Gastrocnemius medialis (tissue), 4 donors: ENCODE results near the gene MAML1. TPM values are rescaled to one million over a fixed set of nuclear protein-coding genes. Genes with fewer than 3 reads are reported as not detected.
A peak's percentile ranks its signal among the peaks of the same experiment; 100 is the strongest.

ENCODE experiments used
- ATAC-seq, 2 donors: fragments of 150-250 bp; one replicate each; pipeline ENCODE4 v1.9.1; 2016
- DNase-seq, 2 donors: peaks; one replicate each; pipeline ENCODE4 v3.0.0-alpha.2; 2019
- H3K27ac ChIP-seq, 4 donors: fragments of 200-600 bp; sonication (generic); 1 replicate in 1 of 4; 2 replicates in 3 of 4; pipeline ENCODE4 v1.5.1; 2016 to 2018; ENCODE audit warnings: mild to moderate bottlenecking in 2 of 4, moderate library complexity in 1 of 4
- H3K27me3 ChIP-seq, 3 donors: fragments of 200-600 bp; sonication (generic) in 2 of 3; 1 replicate in 1 of 3; 2 replicates in 2 of 3; pipeline versions ENCODE4 v1.5.1 to v1.6.0; 2016 to 2019; ENCODE audit warnings: mild to moderate bottlenecking in 1 of 3, moderate library complexity in 1 of 3
- H3K36me3 ChIP-seq, 2 donors: fragments of 200-600 bp; sonication (generic) in 1 of 2; one replicate each; pipeline ENCODE4 v1.5.1; 2017 to 2018
- H3K4me1 ChIP-seq, 2 donors: fragments of 200-600 bp; sonication (generic) in 1 of 2; one replicate each; pipeline ENCODE4 v1.5.1; 2016 to 2017; ENCODE audit warnings: mild to moderate bottlenecking in 2 of 2
- H3K4me3 ChIP-seq, 4 donors: fragments of 200-600 bp; sonication (generic) in 3 of 4; 1 replicate in 1 of 4; 2 replicates in 3 of 4; pipeline ENCODE4 v1.5.1; 2016 to 2019; ENCODE audit warnings: mild to moderate bottlenecking in 2 of 4
- H3K9me3 ChIP-seq, 3 donors: fragments of 200-600 bp; sonication (generic) in 2 of 3; 1 replicate in 1 of 3; 2 replicates in 2 of 3; pipeline ENCODE4 v1.5.1; 2016 to 2019
- CTCF ChIP-seq, 5 experiments: fragments of 450-650 bp in 3 of 5; fragments of 200-600 bp in 2 of 5; sonication (generic) in 2 of 5; IDR thresholded peaks in 4 of 5; conservative IDR thresholded peaks in 1 of 5; 1 replicate in 4 of 5; 2 replicates in 1 of 5; pipeline ENCODE4 v1.5.1; 2016 to 2019; ENCODE audit warnings: antibody characterized with exemption in 5 of 5, mild to moderate bottlenecking in 3 of 5, moderate library complexity in 3 of 5
- POLR2A ChIP-seq, 2 donors: fragments of 450-650 bp; IDR thresholded peaks; one replicate each; pipeline ENCODE4 v1.6.1; 2017; ENCODE audit warnings: antibody characterized with exemption in 2 of 2, mild to moderate bottlenecking in 2 of 2, moderate library complexity in 2 of 2
- in situ Hi-C, 4 donors: fragments of 200-750 bp; cut with MboI; loops; one replicate each; pipeline versions ENCODE4 v1.15.0 to v1.8.0; 2017; ENCODE audit warnings: low sequenced_read_pairs in 4 of 4
- intact Hi-C: fragments of 100-400 bp; cut with DNase I; formaldehyde crosslinking; loops from one replicate; pipeline ENCODE4 v1.15.1; 2023; ENCODE audit warnings: low total_unique reads
- total RNA-seq, 4 donors: library from RNA; depleted of rRNA; stranded (reverse); fragments of >200 nt; gene quantifications; one replicate each; pipeline versions ENCODE4 v1.1.0 to v1.2.3, GENCODE V29; 2016

Gene MAML1
- total RNA-seq, 4 donors from 2014 or later, result 14.4 to 16.3 (median 15.1) TPM

DNA sequence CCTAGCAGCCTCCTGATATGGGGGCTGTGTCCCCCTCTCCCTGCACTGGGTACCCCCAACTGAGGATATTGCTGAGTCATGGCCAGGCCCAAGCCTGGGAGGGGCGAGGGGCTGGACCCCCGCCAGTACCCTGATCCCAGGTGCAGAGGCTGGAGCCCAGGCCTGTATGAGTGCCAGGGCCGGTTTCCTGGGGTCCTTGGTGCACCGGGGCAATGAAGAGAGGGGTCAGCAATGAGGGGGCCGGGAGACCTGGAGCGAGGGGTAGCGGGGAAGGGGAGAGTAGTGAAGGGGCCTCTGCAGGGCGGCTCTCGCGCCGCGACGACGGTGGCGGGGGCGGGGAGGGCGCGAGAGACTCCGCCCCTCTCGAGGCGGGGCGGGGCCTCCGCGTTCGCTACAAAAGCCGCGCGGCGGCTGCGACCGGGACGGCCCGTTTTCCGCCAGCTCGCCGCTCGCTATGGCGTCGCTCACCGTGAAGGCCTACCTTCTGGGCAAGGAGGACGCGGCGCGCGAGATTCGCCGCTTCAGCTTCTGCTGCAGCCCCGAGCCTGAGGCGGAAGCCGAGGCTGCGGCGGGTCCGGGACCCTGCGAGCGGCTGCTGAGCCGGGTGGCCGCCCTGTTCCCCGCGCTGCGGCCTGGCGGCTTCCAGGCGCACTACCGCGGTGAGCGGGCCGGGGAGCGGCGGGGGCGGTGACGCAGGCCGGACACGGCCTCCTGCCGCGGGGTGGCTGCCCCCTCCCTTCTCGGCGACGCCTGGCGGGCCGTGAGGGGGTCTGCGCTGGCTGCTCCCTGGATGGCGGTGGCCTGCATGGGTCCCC is 88.1 kb downstream of the MAML1 start, which contains the start of gene SQSTM1:
Gene SQSTM1 (plus strand): TSS at position 423 of the 815 bp plus-strand sequence. CDS start 32 bp downstream, at position 455.
- H3K27me3 ChIP-seq, result no peaks in the 10 kb centered on the region
- H3K9me3 ChIP-seq, result no peaks in the 10 kb centered on the region
- H3K4me1 ChIP-seq, result peaks cover 55 to 65% of the 10 kb centered on the region in 2 donors
- intact Hi-C loops, result loop anchor here (1.0 kb wide), 2 partner anchors 38 to 197 kb away; partner anchors contain the start of genes HNRNPH1 and MRNIP
- in situ Hi-C loops, result no loop called here
- H3K27ac ChIP-seq, result peak within 1 kb of the TSS; percentile 95 to 100 (median 99)
- H3K36me3 ChIP-seq, result peaks cover 0 to 37% of the 10 kb centered on the region in 2 donors
- peak within 1 kb of the TSS; percentile 89 to 97 (median 94) for H3K4me3 ChIP-seq
- DNase-seq (peak; percentile 66 to 78), ATAC-seq (peak; percentile 42 to 47)
- TF ChIP-seq CTCF (IDR thresholded peaks at IDR 0.05 in 4 of 5, conservative IDR thresholded peaks at IDR 0.05 in 1 of 5) (peak in 2 of 5 experiments; percentile 31 to 51), POLR2A (IDR thresholded peaks at IDR 0.05) (peak; percentile 99)

DNA sequence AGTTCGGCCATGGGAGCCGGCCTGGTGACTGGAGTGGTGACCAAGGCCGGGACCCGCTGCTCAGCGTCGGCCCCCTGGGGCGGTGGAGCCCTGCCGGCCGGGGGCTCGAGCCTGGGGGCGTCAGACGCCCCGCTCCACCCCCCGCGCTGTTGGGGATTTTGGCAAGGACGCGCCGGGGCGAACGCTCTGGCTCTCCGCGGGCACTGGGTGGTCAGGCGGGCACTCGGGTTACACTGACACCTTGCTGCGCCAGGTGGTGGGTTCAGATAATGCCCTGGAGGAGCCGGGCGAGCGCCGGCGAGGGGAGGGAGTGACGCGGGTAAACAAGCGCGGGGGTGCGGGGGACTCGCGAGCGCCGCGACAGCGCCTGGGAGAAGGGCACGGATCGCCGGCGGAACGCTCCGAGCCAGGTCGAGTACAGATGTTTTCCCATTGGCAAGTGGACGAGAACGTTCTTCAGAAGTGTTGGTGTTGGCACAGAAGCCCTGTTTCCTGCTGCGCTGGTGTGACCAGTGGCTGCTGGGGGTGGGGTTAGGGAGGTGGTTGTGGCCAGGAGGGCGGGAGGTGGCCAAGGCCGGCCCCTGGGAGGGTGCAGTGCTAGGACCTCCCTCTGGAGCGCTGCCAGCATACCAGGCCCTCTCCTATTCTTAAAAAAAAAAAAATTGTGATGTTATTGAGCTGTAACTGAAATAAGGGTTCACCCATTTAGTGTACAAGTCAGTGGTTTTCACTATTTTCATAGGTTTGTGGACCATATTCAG is 88.9 kb downstream of the MAML1 start:
- DNase-seq, result peak; percentile 97 to 98
- peak; percentile 50 to 51 for ATAC-seq
- Histone ChIP-seq H3K27ac (peak overlapping the region; percentile 95 to 100 (median 99)), H3K9me3 (no peaks in the 10 kb centered on the region), H3K4me1 (peaks cover 63 to 65% of the 10 kb centered on the region in 2 donors), H3K27me3 (no peaks in the 10 kb centered on the region), H3K36me3 (peaks cover 0 to 45% of the 10 kb centered on the region in 2 donors), H3K4me3 (peak overlapping the region; percentile 89 to 97 (median 94))
- intact Hi-C loops (loop anchor here (1.0 kb wide), 1 partner anchor 37 kb away; the partner anchor contains the start of gene MRNIP), in situ Hi-C loops (no loop called here)
- TF ChIP-seq CTCF (IDR thresholded peaks at IDR 0.05 in 4 of 5, conservative IDR thresholded peaks at IDR 0.05 in 1 of 5), result peak in 2 of 5 experiments; percentile 8 to 13
- peak; percentile 77 to 90 for TF ChIP-seq POLR2A (IDR thresholded peaks at IDR 0.05)

GRCh38 chr5:179822059-179822432 is 89.4 kb downstream of the MAML1 start:
- Histone ChIP-seq H3K4me1 (peaks cover 65 to 68% of the 10 kb centered on the region in 2 donors), H3K4me3 (peak overlapping the region; percentile 89 to 97 (median 94)), H3K27me3 (no peaks in the 10 kb centered on the region), H3K27ac (peak overlapping the region; percentile 95 to 100 (median 99)), H3K9me3 (no peaks in the 10 kb centered on the region), H3K36me3 (peaks cover 0 to 51% of the 10 kb centered on the region in 2 donors)
- intact Hi-C loops, result no loop called here
- DNase-seq (no peak), ATAC-seq (no peak)
- TF ChIP-seq POLR2A (IDR thresholded peaks at IDR 0.05) (no peak), CTCF (IDR thresholded peaks at IDR 0.05 in 4 of 5, conservative IDR thresholded peaks at IDR 0.05 in 1 of 5) (no peak)
- in situ Hi-C loops, result no loop called here

- ATAC-seq, result no peak
- intact Hi-C loops, result no loop called here
- H3K4me1 ChIP-seq, result peaks cover 65 to 66% of the 10 kb centered on the region in 2 donors
- in situ Hi-C loops, result no loop called here
- DNase-seq, result peak in 1 of 2 donors; percentile 13
- no peaks in the 10 kb centered on the region for H3K27me3 ChIP-seq
- H3K9me3 ChIP-seq, result no peaks in the 10 kb centered on the region
- no peak for TF ChIP-seq CTCF (IDR thresholded peaks at IDR 0.05 in 4 of 5, conservative IDR thresholded peaks at IDR 0.05 in 1 of 5)
- TF ChIP-seq POLR2A (IDR thresholded peaks at IDR 0.05), result no peak
- H3K27ac ChIP-seq, result peak overlapping the region; percentile 95 to 100 (median 99)
- H3K36me3 ChIP-seq, result peaks cover 0 to 56% of the 10 kb centered on the region in 2 donors
- peak overlapping the region; percentile 89 to 97 (median 94) for H3K4me3 ChIP-seq
Measured at GRCh38 chr5:179822444-179822990, 89.9 kb downstream of the MAML1 start.
